ENCODE results near the gene NAALADL2.

- TF ChIP-seq CTCF (IDR thresholded peaks at IDR 0.05) (no peak), POLR2A (IDR thresholded peaks at IDR 0.05) (no peak)
These were observed 223.5 kb downstream of the NAALADL2 start for GRCh38 chr3:175082631-175083030.
